MM.1S (cell line): Measurements from ENCODE around the gene CCDC13.

Experiments used
- DNase-seq: peaks from one replicate; pipeline ENCODE4 v3.0.0-alpha.2; 2015
- H2AFZ ChIP-seq: fragments of 300-600 bp; sonication (generic); 2 replicates; pipeline ENCODE4 v1.6.0; 2016; ENCODE audit warnings: antibody characterized with exemption, low read length
- H3F3A ChIP-seq: fragments of 300-600 bp; sonication (generic); 2 replicates; pipeline ENCODE4 v1.6.1; 2016; ENCODE audit warnings: mild to moderate bottlenecking, antibody characterized with exemption, low read length, moderate library complexity, mixed read lengths; ENCODE audit not compliant: insufficient read depth
- H3K27ac ChIP-seq: fragments of 300-600 bp; sonication (generic); 2 replicates; pipeline ENCODE4 v1.5.1; 2016; ENCODE audit warnings: mild to moderate bottlenecking, low read length
- H3K27me3 ChIP-seq: fragments of 300-600 bp; sonication (generic); replicated peaks from 2 replicates; pipeline ENCODE4 v1.6.0; 2016; ENCODE audit warnings: low read length; ENCODE audit not compliant: insufficient read depth
- H3K36me3 ChIP-seq: fragments of 300-600 bp; sonication (generic); replicated peaks from 2 replicates; pipeline ENCODE4 v1.6.1; 2016; ENCODE audit warnings: mild to moderate bottlenecking, low read length, mixed read lengths; ENCODE audit not compliant: insufficient read depth
- H3K4me1 ChIP-seq: fragments of 300-600 bp; sonication (generic); 2 replicates; pipeline ENCODE4 v1.6.1; 2016; ENCODE audit warnings: low read length, mixed read lengths
- H3K4me2 ChIP-seq: fragments of 300-600 bp; sonication (generic); 2 replicates; pipeline ENCODE4 v1.6.0; 2016; ENCODE audit warnings: low read depth, low read length
- H3K4me3 ChIP-seq: fragments of 300-600 bp; sonication (generic); 2 replicates; pipeline ENCODE4 v1.5.1; 2016; ENCODE audit warnings: low read length, mixed read lengths
- H3K79me2 ChIP-seq: fragments of 300-600 bp; sonication (generic); 2 replicates; pipeline ENCODE4 v1.6.1; 2016; ENCODE audit warnings: mixed run types, low read length, mixed read lengths
- H3K9ac ChIP-seq: fragments of 300-600 bp; sonication (generic); 2 replicates; pipeline ENCODE4 v1.6.1; 2016; ENCODE audit warnings: low read length, mixed read lengths
- H3K9me2 ChIP-seq: fragments of 300-600 bp; sonication (generic); replicated peaks from 2 replicates; pipeline ENCODE4 v1.6.1; 2016; ENCODE audit warnings: mild to moderate bottlenecking, low read length, mixed read lengths; ENCODE audit not compliant: insufficient read depth
- H3K9me3 ChIP-seq: fragments of 300-600 bp; sonication (generic); replicated peaks from 2 replicates; pipeline ENCODE4 v1.6.1; 2016; ENCODE audit warnings: mild to moderate bottlenecking, low read length, mixed read lengths; ENCODE audit not compliant: insufficient read depth
- H4K20me1 ChIP-seq: fragments of 300-600 bp; sonication (generic); 2 replicates; pipeline ENCODE4 v1.6.1; 2016; ENCODE audit warnings: mild to moderate bottlenecking, low read length, moderate library complexity, mixed read lengths; ENCODE audit not compliant: insufficient read depth
- EZH2 ChIP-seq: fragments of 300-600 bp; sonication (generic); optimal IDR thresholded peaks from 2 replicates; pipeline ENCODE3; 2017; ENCODE audit warnings: low read depth, mild to moderate bottlenecking, antibody characterized with exemption, low read length, mixed read lengths
- EZH2phosphoT487 ChIP-seq: fragments of 300-600 bp; sonication (generic); IDR thresholded peaks from 2 replicates; pipeline ENCODE4 v1.6.1; 2018; ENCODE audit warnings: antibody characterized with exemption, low read length
- TF ChIP-seq, protein P1 (sequence below): fragments of 300-600 bp; sonication (generic); IDR thresholded peaks from 2 replicates; pipeline ENCODE4 v1.5.1; 2016; ENCODE audit warnings: antibody characterized with exemption, low read length, mixed read lengths

CCDC13 gene

DNA sequence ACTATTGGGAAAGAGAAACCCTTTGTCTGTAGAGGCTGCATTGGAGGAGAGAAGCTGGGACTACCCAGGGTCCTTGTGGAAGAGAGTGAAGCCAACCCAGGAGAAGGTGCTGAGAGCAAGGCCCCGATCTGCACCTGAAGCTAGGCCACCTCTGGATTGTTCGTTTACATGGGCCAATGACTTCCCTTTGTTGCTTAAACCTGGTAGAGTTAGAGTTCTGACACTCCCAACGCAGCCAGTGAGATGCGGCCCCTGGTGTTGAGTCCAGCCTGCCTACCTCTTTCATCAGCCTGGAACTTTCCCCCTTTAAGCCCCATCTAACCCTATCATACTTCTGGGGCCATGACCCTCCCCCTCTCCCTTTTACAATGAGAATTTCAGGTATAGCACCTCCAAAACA lies 30.8 kb downstream of the CCDC13 start:
- DNase-seq: no peak
- H2AFZ ChIP-seq: no peak overlapping the region
- no peak overlapping the region for H3K4me3 ChIP-seq
- no peaks in the 10 kb centered on the region for H3K36me3 ChIP-seq
- no peaks in the 10 kb centered on the region for H3K4me1 ChIP-seq
- no peak overlapping the region for H3K27ac ChIP-seq
- H3K9ac ChIP-seq: no peak overlapping the region
- TF ChIP-seq, protein P1, sequence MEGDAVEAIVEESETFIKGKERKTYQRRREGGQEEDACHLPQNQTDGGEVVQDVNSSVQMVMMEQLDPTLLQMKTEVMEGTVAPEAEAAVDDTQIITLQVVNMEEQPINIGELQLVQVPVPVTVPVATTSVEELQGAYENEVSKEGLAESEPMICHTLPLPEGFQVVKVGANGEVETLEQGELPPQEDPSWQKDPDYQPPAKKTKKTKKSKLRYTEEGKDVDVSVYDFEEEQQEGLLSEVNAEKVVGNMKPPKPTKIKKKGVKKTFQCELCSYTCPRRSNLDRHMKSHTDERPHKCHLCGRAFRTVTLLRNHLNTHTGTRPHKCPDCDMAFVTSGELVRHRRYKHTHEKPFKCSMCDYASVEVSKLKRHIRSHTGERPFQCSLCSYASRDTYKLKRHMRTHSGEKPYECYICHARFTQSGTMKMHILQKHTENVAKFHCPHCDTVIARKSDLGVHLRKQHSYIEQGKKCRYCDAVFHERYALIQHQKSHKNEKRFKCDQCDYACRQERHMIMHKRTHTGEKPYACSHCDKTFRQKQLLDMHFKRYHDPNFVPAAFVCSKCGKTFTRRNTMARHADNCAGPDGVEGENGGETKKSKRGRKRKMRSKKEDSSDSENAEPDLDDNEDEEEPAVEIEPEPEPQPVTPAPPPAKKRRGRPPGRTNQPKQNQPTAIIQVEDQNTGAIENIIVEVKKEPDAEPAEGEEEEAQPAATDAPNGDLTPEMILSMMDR: no peak
- TF ChIP-seq EZH2phosphoT487 (no peak), EZH2 (no peak)
- H3K9me3 ChIP-seq: no peaks in the 10 kb centered on the region
- no peaks in the 10 kb centered on the region for H3K79me2 ChIP-seq
- H4K20me1 ChIP-seq: no peaks in the 10 kb centered on the region
- H3K9me2 ChIP-seq: no peaks in the 10 kb centered on the region
- H3K27me3 ChIP-seq: no peaks in the 10 kb centered on the region
- H3K4me2 ChIP-seq: no peak overlapping the region
- no peaks in the 10 kb centered on the region for H3F3A ChIP-seq

DNA sequence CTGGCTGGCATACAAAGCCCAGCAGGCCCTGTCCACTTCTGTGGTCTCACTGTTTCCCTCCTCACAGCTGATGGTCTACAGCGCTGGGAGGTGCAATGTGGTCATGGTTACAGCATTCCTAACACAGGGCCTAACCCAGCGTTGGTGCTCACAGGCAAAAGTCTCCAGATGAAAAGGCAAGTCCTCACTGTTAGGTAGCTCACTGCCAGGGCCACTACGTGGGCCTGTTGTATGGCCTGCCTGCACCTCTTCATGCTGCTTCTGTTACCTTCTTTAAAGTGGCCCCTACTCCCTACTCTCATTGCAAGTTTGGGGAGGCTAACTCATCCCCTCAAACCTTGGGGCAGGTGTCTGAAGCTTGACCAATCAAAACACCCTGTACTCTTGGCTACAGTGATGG lies 31.3 kb downstream of the CCDC13 start:
- Histone ChIP-seq H3K4me1 (no peaks in the 10 kb centered on the region), H2AFZ (no peak overlapping the region), H3K4me3 (no peak overlapping the region), H3F3A (no peaks in the 10 kb centered on the region), H3K4me2 (no peak overlapping the region), H3K9me3 (no peaks in the 10 kb centered on the region), H3K9ac (no peak overlapping the region), H3K79me2 (no peaks in the 10 kb centered on the region), H4K20me1 (no peaks in the 10 kb centered on the region), H3K27ac (no peak overlapping the region), H3K9me2 (no peaks in the 10 kb centered on the region), H3K27me3 (no peaks in the 10 kb centered on the region), H3K36me3 (no peaks in the 10 kb centered on the region)
- DNase-seq: no peak
- TF ChIP-seq EZH2 (no peak), EZH2phosphoT487 (no peak)
- TF ChIP-seq, protein P1: no peak

DNA sequence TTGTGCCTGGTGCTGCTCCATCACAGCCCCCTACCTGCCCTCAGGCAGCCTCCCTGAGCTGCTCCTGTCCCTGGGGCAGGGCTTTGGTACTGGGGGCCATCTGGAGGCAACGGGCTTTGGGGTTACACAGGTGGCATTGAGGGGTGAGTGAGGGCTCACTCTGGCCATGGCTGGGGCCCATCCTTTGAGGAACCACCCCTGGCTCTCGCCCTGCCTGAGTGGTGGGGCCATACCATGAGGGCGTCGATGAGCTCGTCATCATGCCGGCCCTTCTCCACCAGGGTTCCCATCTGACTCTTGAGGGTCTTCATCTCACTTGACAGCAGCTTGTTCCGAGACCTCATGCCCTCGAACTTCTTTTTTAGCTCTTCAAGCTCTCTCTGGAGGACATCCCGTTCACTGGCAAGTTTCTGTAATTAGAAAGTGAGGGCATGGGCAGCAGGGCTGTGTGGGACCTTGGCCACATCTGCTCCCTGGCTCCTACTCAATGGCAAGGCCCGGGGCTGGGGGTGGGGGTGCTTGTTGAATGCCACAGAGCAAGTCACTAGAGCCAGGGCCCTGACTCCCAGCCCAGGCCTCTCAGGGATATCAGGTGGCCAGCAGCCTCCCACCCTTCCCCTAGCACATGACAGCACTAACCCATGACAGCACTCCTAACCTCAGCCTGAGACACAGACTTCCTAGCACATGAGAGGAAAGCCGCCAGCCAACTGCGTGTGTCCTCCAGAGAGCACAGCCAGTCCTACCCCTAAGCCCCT lies 33.5 kb downstream of the CCDC13 start:
- Histone ChIP-seq H3K27ac (no peak overlapping the region), H3K9me3 (no peaks in the 10 kb centered on the region), H3K4me3 (no peak overlapping the region), H3K9me2 (no peaks in the 10 kb centered on the region), H2AFZ (no peak overlapping the region), H3K9ac (no peak overlapping the region), H3K4me2 (no peak overlapping the region), H3K4me1 (no peaks in the 10 kb centered on the region), H3K36me3 (no peaks in the 10 kb centered on the region), H3K27me3 (no peaks in the 10 kb centered on the region), H3K79me2 (no peaks in the 10 kb centered on the region), H4K20me1 (no peaks in the 10 kb centered on the region), H3F3A (no peaks in the 10 kb centered on the region)
- no peak for DNase-seq
- TF ChIP-seq, protein P1: no peak
- no peak for TF ChIP-seq EZH2
- no peak for TF ChIP-seq EZH2phosphoT487
